ENCODE measurements around the gene GAL3ST3. TPM values are rescaled to one million over a fixed set of nuclear protein-coding genes. Genes with fewer than 3 reads are reported as not detected.

The GAL3ST3 gene
- total and polyA plus RNA-seq, 2 of the 8 experiments (the other 6 are each of a cell fraction or from before 2014, with no cell fraction given): 21.1 to 21.4 TPM

GRCh38 chr11:66064571-66064970, 15.6 kb upstream of the GAL3ST3 start:
- Histone ChIP-seq H3K4me1 (replicated peaks in 1 of 4; ENCODE audit: control insufficient read depth in 3 of 4, insufficient read depth in 4 of 4, low read length in 3 of 4) (peaks cover 4 to 7% (median 6%) of the 10 kb centered on the region in 4 experiments; a peak in 5 of 7 replicates), H4K8ac (ENCODE audit: extremely low read depth, insufficient read depth, low read length) (no peak overlapping the region), H3K23me2 (ENCODE audit: low read depth, low read length) (no peaks in the 10 kb centered on the region), H3K9me3 (ENCODE audit: insufficient read depth in 2 of 2, low read depth in 1 of 2, low read length in 1 of 2) (no peaks in the 10 kb centered on the region), H3K4ac (replicated peaks; ENCODE audit: insufficient read length, low read depth, low read length) (no peak overlapping the region), H4K91ac (replicated peaks; ENCODE audit: insufficient read length, low read length) (no peak overlapping the region), H3K23ac (ENCODE audit: insufficient read length) (no peak overlapping the region), H3K36me3 (ENCODE audit: control insufficient read depth in 2 of 4, insufficient read depth in 4 of 4, low read length in 3 of 4) (peaks cover 42 to 87% (median 71%) of the 10 kb centered on the region in 4 experiments), H3K9ac (replicated peaks in 1 of 4; ENCODE audit: extremely low read depth in 1 of 4, low read depth in 3 of 4, low read length in 3 of 4) (no peak overlapping the region), H2BK12ac (ENCODE audit: low read depth, low read length) (no peak overlapping the region), H2BK5ac (ENCODE audit: low read depth, low read length) (no peak overlapping the region), H4K5ac (ENCODE audit: insufficient read length, low read depth, low read length) (no peak overlapping the region), H2BK20ac (ENCODE audit: low read length) (no peak overlapping the region), H4K20me1 (replicated peaks in 1 of 2; ENCODE audit: control insufficient read depth in 1 of 2, insufficient read depth in 2 of 2, low read length in 2 of 2) (peaks cover 0 to 22% of the 10 kb centered on the region in 2 experiments), H3K4me2 (ENCODE audit: insufficient read depth in 1 of 2, low read depth in 2 of 2, low read length in 2 of 2) (no peak overlapping the region), H3K27me3 (replicated peaks in 1 of 4; ENCODE audit: control insufficient read depth in 3 of 4, extremely low read depth in 1 of 4, insufficient read depth in 3 of 4, low read length in 3 of 4) (no peaks in the 10 kb centered on the region), H3K79me2 (ENCODE audit: control insufficient read depth in 1 of 2, insufficient read depth in 2 of 2, low read length in 2 of 2) (no peaks in the 10 kb centered on the region), H3K18ac (ENCODE audit: extremely low read depth, low read length) (no peak overlapping the region), H2BK120ac (replicated peaks; ENCODE audit: low read depth, low read length) (no peak overlapping the region), H3K14ac (ENCODE audit: insufficient read length) (no peak overlapping the region), H3K4me3 (ENCODE audit: extremely low read depth in 1 of 4, insufficient read depth in 2 of 4, low read depth in 3 of 4, low read length in 4 of 4) (no peak overlapping the region), H3K56ac (replicated peaks; ENCODE audit: insufficient read length, low read depth, low read length) (no peak overlapping the region), H3K27ac (ENCODE audit: low read depth, low read length) (no peak overlapping the region), H3K79me1 (ENCODE audit: low read depth, low read length) (no peaks in the 10 kb centered on the region; the same call in 1 of the 2 replicates), H2AK5ac (ENCODE audit: low read depth, low read length) (no peak overlapping the region), H2BK15ac (ENCODE audit: low read length) (no peak overlapping the region), H2AFZ (ENCODE audit: low read length) (no peak overlapping the region)
- DNase-seq (ENCODE audit: low read depth in 1 of 2, low spot score in 2 of 2) (no peak), FAIRE-seq (no peak)
- CTCF ChIA-PET (ENCODE audit: partially characterized antibody): interaction anchor here (2.6 to 8.8 kb wide), 3 partner anchors 10 to 20 kb away, joined by 9 to 144 read pairs (median 39); partner anchors contain the start of genes GAL3ST3 and SF3B2
- POLR2A ChIA-PET (ENCODE audit: partially characterized antibody): interaction anchor here (1.3 to 9.7 kb wide), 2 partner anchors 9 to 62 kb away, joined by 3 to 150 read pairs; partner anchors contain the start of genes BANF1, GAL3ST3 and SF3B2
- 90% methylated on average over 1 of the region's 1 CpG; no CpG with 5 or more reads in 1 of the 2 experiments for WGBS, 2 experiments (ENCODE audit: extremely low coverage in 1 of 2, insufficient coverage in 1 of 2, insufficient read length in 1 of 2, insufficient replicate concordance in 2 of 2, low coverage in 1 of 2, low lambda C conversion rate in 2 of 2, missing lambda C conversion rate in 1 of 2)
- TF ChIP-seq CHD1 (IDR thresholded peaks at IDR 0.05; ENCODE audit: low read depth, low read length) (no peak), POLR2AphosphoS5 (IDR thresholded peaks at IDR 0.05; ENCODE audit: low read depth, low read length) (no peak), CHD2 (IDR thresholded peaks at IDR 0.05; ENCODE audit: low read length) (no peak), RXRA (IDR thresholded peaks at IDR 0.05; ENCODE audit: insufficient read depth, low read depth, low read length) (no peak), SP4 (IDR thresholded peaks at IDR 0.05; ENCODE audit: low read length) (no peak), RAD21 (IDR thresholded peaks at IDR 0.05 in 1 of 2, conservative IDR thresholded peaks at IDR 0.05 in 1 of 2; ENCODE audit: low read depth in 2 of 2, low read length in 2 of 2) (no peak), TAF1 (IDR thresholded peaks at IDR 0.05; ENCODE audit: low read depth, low read length) (no peak), RFX5 (IDR thresholded peaks at IDR 0.05; ENCODE audit: borderline replicate concordance, low read depth, low read length) (no peak)

Measured in H1 (cell line).